Kidney glomerular epithelial cell (primary cell): ENCODE results near the gene THRA.

ENCODE experiments used
- DNase-seq: peaks from one replicate; lab custom pipeline; 2025; lab: John Stamatoyannopoulos, UW

Gene THRA

GRCh38 chr17:40099619-40100418 lies 37.1 kb downstream of the THRA start:
- no peak for DNase-seq

- DNase-seq, result no peak
Measured at GRCh38 chr17:40100419-40100668, 37.6 kb downstream of the THRA start, which contains the start of gene NR1D1. TSS of gene NR1D1 (minus strand) at chr17:40100589. CDS start at chr17:40100094, 495 bp downstream.

DNA sequence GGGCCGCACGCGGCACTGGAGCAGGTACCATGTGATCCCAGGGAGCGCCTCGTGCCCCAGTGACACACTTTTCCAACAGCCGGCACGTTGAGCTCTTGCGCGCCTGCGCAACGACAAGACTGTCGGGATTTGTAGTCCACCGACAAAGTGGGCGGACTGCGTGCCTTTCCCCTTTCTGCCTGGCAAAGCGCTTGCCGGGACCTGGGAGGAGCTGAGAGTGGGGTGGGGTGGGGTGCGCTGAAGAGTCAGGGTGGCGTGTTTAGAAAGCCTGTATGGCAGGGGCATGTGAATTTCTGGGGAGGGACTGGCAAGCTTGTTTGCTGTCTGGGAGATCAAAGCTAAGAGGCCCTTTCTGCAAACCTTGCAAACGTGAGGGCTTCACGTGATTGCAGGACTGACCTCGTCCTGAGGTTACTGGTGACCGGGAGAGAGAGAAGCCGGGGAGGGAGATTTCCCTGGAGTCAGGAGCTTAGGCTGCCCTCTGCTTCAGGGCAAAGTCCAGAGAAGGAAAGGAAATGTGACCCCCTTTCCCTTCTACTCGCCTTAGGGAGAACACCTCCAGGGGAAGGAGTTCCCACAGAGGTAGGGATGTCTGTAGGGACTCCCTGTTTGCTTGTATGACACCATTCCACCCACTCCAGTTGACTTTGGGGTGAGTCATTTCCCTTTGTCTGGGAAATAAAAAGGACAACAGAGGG lies 38.1 kb downstream of the THRA start:
- DNase-seq, result peak; percentile 91

DNA sequence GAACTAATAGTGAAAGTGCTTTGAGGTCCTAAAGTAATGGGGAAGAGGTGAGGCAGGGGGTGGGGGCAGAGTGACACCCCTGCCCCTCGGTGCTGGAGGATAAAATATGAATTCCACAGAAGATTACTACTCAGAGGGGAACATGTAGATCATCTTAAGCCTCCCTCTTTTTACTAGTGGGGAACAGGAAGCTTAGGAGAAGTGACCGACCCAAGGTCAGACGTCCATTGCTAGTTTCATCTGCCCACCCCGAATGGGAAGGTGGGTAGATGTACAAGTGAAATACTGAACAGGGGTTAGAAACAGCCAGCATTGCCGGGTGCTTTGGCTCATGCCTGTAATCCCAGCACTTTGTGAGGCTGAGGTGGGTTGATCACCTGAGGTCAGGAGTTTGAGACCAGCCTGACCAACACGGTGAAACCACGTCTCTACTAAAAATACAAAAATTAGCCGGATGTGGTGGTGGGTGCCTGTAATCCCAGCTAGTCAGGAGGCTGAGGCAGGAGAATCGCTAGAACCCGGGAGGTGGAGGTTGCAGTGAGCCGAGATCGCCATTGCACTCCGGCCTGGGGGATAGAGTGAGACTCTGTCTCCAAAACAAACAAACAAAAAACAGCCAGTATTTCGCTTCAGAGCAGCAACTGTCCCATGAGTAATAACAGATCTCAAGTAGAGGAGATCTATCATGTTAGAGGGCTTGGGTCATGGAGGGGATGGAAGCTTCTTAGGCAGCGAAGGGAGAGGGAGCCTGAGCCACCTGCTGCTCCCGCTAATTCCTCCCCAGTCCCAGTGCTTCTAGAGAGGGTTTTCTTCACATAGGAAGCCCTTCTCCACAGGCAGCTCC lies 38.8 kb downstream of the THRA start:
- no peak for DNase-seq

- DNase-seq, result no peak
Measured at GRCh38 chr17:40103071-40103661, 40.4 kb downstream of the THRA start.

DNA sequence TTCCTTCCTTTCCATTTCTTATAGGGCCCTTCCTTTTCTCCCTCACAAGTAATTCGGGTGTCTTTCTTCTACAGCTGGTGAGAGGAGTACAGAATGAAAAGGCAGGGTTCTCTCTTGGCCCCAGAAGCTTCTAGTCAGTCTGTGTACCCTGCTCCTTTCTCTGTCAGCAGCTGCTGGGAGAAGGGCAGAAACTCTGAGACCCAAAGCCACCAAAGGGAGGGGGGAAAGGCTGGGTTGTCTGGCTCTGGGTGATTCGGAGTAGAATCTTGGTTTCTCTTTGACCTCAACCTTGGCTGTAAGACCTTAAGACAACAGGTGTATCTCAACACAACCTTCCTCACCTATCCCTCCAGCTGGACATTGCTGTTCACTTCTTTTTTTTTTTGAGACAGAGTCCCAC lies 40.9 kb downstream of the THRA start:
- no peak for DNase-seq

- DNase-seq, result no peak
Measured at GRCh38 chr17:40104594-40105486, 42.1 kb downstream of the THRA start.

DNA sequence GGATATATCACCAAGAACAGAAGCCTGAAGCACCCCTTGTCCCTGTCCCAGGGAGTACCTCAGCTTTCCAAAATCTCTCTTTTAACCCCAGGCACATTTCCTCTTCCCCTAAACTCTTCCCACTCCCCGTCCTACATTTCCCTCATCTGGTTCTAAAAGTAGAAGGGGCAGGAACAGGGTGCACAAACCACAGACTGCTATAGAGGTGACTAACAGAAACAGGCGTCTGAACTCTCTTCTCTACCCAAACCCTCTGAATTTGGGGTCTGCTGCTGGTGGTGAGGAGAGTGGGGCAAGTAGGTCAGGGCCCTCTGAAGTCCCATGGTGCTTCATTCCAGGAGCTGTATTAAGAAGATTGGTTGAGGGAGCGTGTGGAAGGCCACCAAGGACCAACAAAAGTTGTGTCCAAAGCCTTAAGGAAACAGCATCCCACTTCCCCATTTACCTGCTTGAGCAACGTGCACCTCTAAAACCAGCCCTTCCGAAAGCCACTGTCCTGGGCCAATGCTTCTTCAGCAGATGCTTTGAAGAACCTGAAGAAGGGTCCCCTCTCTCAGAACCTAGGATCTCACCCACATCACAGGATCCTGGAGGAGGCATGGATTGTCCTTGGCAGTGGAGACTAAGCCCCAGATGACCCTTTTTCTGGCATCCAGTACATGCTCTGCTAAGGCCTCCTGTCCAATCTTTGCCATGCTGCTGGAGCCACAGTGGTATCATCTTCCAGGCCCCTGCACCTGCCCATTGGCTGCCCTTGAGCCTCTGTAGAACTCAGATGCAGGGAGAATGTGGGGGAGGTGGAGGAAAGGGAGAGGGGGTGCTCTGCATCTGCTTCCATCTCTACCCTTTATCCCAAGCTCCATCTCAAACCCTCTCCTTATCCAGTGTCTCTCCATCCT lies 43.3 kb downstream of the THRA start:
- no peak for DNase-seq

DNA sequence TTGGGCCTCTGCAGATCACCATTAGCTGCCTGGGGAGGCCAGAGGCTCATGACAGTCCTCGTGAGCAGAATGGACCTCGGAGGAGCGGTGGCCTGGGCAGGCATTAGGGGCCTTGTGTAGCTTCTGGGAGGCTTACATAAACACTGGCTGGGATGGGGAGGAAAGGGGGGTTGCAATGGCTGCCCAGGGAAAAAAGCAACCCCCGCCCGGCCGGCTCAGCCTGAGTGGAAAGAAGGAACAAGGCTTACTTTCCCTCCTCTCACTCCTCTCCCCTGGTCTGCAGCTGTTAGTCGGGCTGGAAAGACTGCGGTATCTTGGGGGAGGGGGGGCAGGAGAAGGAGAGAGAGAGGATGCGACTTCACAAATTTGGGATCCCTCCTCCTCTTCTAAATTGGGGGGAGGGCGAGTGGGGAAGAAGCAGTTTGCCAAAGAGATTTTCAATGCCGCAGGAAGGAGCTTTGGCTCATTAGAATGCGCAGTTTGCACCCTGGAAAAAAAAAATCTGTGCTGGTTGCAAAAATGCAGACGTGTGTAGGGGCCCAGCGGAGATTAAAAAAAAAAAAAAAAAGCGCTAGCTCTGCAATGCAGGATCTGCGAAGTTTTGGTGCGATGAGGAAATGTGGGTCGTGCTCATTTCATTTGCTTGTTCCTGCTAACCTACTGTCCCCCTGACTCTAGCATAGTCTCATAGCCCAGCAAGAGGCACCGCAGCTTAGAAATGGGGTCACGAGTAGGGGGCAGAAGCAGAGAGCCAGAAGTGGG lies 44.2 kb downstream of the THRA start:
- no peak for DNase-seq

- no peak for DNase-seq
Measured at GRCh38 chr17:40107522-40108174, 44.9 kb downstream of the THRA start.

GRCh38 chr17:40108970-40109824 lies 46.4 kb downstream of the THRA start:
- no peak for DNase-seq

- no peak for DNase-seq
Measured at GRCh38 chr17:40110026-40110845, 47.5 kb downstream of the THRA start.

- DNase-seq, result peak; percentile 93
Measured at GRCh38 chr17:40111221-40112128, 48.7 kb downstream of the THRA start.

DNA sequence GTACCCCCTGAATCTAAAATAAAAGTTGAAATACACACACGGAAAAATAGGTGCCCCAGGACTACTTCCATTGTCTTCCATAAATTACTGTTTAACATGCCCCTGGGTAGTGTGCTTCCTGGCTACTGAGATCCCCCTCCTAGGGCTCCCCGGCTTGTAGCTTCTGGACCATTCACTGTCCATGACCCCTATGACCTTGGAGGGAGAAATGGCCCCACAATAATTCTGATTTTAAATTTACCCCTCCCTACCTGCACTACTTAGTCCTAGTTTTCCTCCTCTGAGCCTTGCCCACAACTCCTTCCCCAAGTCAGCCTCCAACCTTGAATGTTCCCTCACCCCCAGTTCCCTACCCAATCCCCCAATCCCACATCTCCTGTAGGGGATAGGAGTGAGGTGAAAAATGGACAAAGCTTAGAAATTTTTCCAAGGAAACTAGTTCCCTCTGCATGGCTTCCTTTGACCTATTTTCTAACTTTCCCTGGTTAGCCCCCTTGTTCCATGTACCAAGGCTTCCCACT lies 49.5 kb downstream of the THRA start:
- DNase-seq, result no peak

DNA sequence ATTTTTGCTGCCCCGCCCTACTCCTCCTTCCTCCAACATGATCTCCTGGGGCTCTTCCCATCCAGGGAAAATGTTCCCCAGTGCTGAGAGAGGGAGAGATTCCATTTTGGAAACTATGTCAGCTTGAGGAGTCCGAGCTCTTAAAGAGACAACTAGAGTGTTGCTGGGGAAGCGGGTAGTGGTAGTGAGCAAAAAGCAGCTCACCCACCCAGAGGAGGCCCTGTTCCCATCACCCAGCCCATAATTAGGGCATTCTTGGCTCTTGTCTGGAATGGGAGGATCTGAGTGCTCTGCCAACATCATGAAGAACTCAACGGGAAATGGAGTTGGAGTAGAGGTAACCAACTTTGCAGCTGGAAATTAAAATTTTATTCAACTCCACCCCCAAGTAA lies 49.9 kb downstream of the THRA start:
- no peak for DNase-seq
